ENCODE results near the gene PNRC1. TPM values are rescaled to one million over a fixed set of nuclear protein-coding genes. Genes with fewer than 3 reads are reported as not detected.

PNRC1 gene
- polyA plus RNA-seq, 1 experiment, result 22.6 TPM

DNA sequence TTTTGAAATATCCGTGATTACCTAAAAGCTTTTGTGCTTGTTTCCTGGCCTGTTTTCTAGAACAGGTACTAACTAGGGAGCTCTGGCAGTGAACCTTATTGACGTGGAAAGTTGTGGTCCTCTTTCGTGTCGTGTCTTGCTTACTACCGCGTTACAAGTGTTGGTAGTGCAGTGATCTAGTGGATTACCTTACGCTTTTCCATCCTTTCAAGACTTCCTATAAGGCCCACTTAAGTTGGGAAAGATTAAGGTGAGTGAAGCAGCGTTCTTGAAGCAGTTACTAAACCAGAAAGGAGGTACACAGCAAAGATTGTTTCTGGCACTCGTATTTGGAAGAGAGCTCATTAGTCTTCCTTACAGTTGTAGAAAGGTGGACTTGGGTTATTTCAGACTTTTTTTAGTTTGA lies 1.9 kb downstream of the PNRC1 start:
- no peak overlapping the region for H3K27ac ChIP-seq (ENCODE audit: low read depth, low read length)
- peak overlapping the region; percentile 99 for H3K4me3 ChIP-seq (ENCODE audit: low read depth, low read length)
- H3K27me3 ChIP-seq (ENCODE audit: control insufficient read depth, insufficient read depth, low read length), result no peaks in the 10 kb centered on the region
- TF ChIP-seq, protein P1, sequence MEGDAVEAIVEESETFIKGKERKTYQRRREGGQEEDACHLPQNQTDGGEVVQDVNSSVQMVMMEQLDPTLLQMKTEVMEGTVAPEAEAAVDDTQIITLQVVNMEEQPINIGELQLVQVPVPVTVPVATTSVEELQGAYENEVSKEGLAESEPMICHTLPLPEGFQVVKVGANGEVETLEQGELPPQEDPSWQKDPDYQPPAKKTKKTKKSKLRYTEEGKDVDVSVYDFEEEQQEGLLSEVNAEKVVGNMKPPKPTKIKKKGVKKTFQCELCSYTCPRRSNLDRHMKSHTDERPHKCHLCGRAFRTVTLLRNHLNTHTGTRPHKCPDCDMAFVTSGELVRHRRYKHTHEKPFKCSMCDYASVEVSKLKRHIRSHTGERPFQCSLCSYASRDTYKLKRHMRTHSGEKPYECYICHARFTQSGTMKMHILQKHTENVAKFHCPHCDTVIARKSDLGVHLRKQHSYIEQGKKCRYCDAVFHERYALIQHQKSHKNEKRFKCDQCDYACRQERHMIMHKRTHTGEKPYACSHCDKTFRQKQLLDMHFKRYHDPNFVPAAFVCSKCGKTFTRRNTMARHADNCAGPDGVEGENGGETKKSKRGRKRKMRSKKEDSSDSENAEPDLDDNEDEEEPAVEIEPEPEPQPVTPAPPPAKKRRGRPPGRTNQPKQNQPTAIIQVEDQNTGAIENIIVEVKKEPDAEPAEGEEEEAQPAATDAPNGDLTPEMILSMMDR (IDR thresholded peaks at IDR 0.05; ENCODE audit: low read depth, low read length), result no peak
- no peaks in the 10 kb centered on the region; the same call in 1 of the 2 replicates for H3K9me3 ChIP-seq (ENCODE audit: control insufficient read depth, insufficient read depth, low read length)
- no peak for DNase-seq (ENCODE audit: low read depth, low spot score)
- CTCF ChIA-PET, result interaction anchor here (0.5 to 2.7 kb wide), 2 partner anchors 100 to 116 kb away, joined by 4 to 12 read pairs; no protein-coding TSS in a partner anchor
- POLR2A ChIA-PET, result interaction anchor here (0.7 to 1.0 kb wide), 2 partner anchors 24 to 270 kb away, joined by 3 read pairs; partner anchors contain the start of gene UBE2J1

DNA sequence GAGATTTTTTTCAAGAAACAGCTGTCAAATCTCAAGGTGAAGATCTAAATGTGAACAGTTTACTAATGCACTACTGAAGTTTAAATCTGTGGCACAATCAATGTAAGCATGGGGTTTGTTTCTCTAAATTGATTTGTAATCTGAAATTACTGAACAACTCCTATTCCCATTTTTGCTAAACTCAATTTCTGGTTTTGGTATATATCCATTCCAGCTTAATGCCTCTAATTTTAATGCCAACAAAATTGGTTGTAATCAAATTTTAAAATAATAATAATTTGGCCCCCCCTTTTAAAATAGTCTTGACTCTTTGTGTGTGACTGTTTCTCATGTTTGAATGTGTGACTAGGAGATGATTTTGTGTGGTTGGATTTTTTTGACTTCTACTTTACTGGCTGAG lies 4.0 kb downstream of the PNRC1 start:
- H3K27me3 ChIP-seq (ENCODE audit: control insufficient read depth, insufficient read depth, low read length), result no peaks in the 10 kb centered on the region
- ChIA-PET POLR2A (no interaction called here), CTCF (interaction anchor here (0.5 to 2.7 kb wide), 3 partner anchors 102 to 266 kb away, joined by 3 to 12 read pairs (median 7); no protein-coding TSS in a partner anchor)
- H3K4me3 ChIP-seq (ENCODE audit: low read depth, low read length), result no peak overlapping the region
- no peak for DNase-seq (ENCODE audit: low read depth, low spot score)
- no peaks in the 10 kb centered on the region; the same call in 1 of the 2 replicates for H3K9me3 ChIP-seq (ENCODE audit: control insufficient read depth, insufficient read depth, low read length)
- H3K27ac ChIP-seq (ENCODE audit: low read depth, low read length), result no peak overlapping the region
- TF ChIP-seq, protein P1 (IDR thresholded peaks at IDR 0.05; ENCODE audit: low read depth, low read length), result no peak

DNA sequence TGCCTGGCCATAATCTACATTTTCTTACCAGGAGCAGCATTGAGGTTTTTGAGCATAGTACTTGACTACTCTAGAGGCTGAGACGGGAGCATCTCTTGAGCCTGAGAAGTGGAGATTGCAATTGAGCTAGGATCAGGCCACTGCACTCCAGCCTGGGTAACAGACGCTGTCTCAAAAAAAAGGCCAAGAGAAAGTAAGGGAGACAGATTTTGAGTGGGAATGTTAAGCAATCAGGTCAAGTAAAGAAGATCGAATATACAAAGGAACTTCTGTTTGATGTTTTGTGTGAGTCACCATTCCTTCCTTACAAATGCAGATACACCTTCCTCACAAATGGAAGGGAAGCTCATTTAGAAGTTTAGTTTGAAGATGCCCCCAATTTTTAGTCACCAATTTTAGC lies 4.4 kb downstream of the PNRC1 start:
- Histone ChIP-seq H3K4me3 (ENCODE audit: low read depth, low read length) (no peak overlapping the region), H3K27ac (ENCODE audit: low read depth, low read length) (no peak overlapping the region), H3K27me3 (ENCODE audit: control insufficient read depth, insufficient read depth, low read length) (no peaks in the 10 kb centered on the region), H3K9me3 (ENCODE audit: control insufficient read depth, insufficient read depth, low read length) (no peaks in the 10 kb centered on the region; the same call in 1 of the 2 replicates)
- CTCF ChIA-PET, result interaction anchor here (0.6 to 2.7 kb wide), 4 partner anchors 62 to 266 kb away, joined by 3 to 12 read pairs (median 4); partner anchors contain the start of gene RNGTT
- POLR2A ChIA-PET, result no interaction called here
- TF ChIP-seq, protein P1 (IDR thresholded peaks at IDR 0.05; ENCODE audit: low read depth, low read length), result no peak
- no peak for DNase-seq (ENCODE audit: low read depth, low spot score)

DNA sequence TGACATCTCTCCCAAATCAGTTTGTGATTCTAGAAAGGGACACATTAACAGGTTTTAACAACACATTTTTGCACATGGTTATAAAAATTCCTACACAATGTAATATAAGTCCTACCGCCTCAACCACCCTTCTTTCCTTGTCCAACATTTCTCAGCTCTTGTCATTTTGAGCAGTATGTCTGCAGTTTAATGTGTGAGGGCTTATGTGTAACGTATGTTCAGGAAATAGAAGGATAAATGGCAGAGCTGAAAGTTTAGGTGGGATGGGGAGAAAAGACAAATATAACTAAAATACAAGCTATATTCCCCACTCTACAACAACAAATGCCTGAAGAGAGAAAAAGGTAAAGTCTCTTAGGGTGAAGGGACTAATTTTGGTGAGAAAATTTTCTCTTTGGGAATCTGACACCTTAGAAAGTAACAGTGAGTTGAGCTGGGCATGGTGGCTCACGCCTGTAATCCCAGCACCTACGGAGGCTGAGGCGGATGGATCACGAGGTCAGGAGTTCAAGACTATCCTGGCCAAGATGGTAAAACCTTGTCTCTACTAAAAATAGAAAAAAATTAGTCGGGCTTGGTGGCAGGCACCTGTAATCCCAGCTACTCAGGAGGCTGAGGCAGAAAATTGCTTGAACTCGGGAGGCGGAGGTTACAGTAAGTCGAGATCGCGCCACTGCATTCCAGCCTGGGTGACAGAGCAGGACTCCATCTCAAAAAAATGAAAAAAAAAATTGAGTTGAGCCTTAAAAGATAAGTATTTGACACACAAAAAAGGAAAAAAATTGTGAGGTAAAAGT lies 5.1 kb downstream of the PNRC1 start:
- no peak for DNase-seq (ENCODE audit: low read depth, low spot score)
- H3K27ac ChIP-seq (ENCODE audit: low read depth, low read length), result no peak overlapping the region
- no peak overlapping the region for H3K4me3 ChIP-seq (ENCODE audit: low read depth, low read length)
- TF ChIP-seq, protein P1 (IDR thresholded peaks at IDR 0.05; ENCODE audit: low read depth, low read length), result no peak
- H3K27me3 ChIP-seq (ENCODE audit: control insufficient read depth, insufficient read depth, low read length), result no peaks in the 10 kb centered on the region
- CTCF ChIA-PET, result interaction anchor here (0.6 to 1.7 kb wide), 4 partner anchors 45 to 122 kb away, joined by 3 to 4 read pairs (median 4); partner anchors contain the start of gene RNGTT
- POLR2A ChIA-PET, result no interaction called here
- no peaks in the 10 kb centered on the region; the same call in 1 of the 2 replicates for H3K9me3 ChIP-seq (ENCODE audit: control insufficient read depth, insufficient read depth, low read length)

DNA sequence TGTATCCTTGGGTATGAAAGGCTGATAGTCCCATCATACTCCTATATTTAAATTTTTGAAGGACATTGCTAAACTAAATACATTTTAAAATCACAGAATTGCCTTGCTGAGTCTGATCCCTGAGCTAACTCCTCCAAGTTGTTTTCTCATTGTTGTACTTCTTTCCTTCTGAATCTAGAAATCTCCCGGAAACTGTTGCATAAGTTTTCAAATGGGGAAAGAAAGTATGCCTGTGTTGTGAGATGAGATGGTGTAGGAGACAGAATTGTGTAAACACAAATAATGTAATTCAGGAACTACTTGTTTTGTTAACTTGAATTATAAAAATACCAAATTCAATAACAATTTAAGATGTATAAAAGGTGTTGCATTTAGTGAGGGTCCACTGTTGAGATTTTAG lies 7.3 kb downstream of the PNRC1 start:
- Histone ChIP-seq H3K27ac (ENCODE audit: low read depth, low read length) (no peak overlapping the region), H3K9me3 (ENCODE audit: control insufficient read depth, insufficient read depth, low read length) (no peaks in the 10 kb centered on the region), H3K27me3 (ENCODE audit: control insufficient read depth, insufficient read depth, low read length) (no peaks in the 10 kb centered on the region), H3K4me3 (ENCODE audit: low read depth, low read length) (no peak overlapping the region)
- ChIA-PET POLR2A (no interaction called here), CTCF (interaction anchor here (0.8 to 1.0 kb wide), 2 partner anchors 10 to 105 kb away, joined by 3 read pairs; no protein-coding TSS in a partner anchor)
- no peak for DNase-seq (ENCODE audit: low read depth, low spot score)
- TF ChIP-seq, protein P1 (IDR thresholded peaks at IDR 0.05; ENCODE audit: low read depth, low read length), result no peak

All from AG04450 (cell line).